Epithelial cell of esophagus (primary cell): ENCODE data around the gene IL1RL1.

Experiments
- DNase-seq: peaks from one replicate; pipeline ENCODE4 v3.0.0; 2010; ENCODE audit warnings: low read depth
- H3K4me3 ChIP-seq: 2 replicates; pipeline ENCODE4 v1.5.1; 2011; ENCODE audit warnings: mild to moderate bottlenecking, low read length, control low read depth
- CTCF ChIP-seq: IDR thresholded peaks from 2 replicates; pipeline ENCODE4 v1.5.1; 2011; ENCODE audit warnings: low read depth, mild to moderate bottlenecking, low read length, control low read depth, inconsistent platforms; ENCODE audit not compliant: insufficient read depth; ENCODE audit errors: missing control alignments

IL1RL1 gene

DNA sequence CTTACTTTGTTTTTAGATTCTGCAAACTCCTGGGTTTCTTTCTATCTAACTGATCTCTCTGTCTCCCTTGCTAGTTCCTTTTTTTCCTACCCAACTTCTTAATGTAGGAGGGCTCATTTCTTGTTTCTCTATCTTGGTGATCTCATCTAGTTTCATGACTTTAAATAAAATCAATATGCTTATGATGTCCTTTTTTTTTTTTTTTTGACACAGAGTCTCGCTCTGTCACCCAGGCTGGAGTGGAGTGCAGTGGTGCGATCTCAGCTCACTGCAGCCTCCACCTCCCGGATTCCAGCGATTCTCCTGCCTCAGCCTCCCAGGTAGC, 42.2 kb upstream of the IL1RL1 start:
- no peak for DNase-seq
- H3K4me3 ChIP-seq, result no peak overlapping the region
- no peak for TF ChIP-seq CTCF

- TF ChIP-seq CTCF, result no peak
- DNase-seq, result no peak
- no peak overlapping the region for H3K4me3 ChIP-seq
Measured at GRCh38 chr2:102271844-102272243, 39.5 kb upstream of the IL1RL1 start.

DNA sequence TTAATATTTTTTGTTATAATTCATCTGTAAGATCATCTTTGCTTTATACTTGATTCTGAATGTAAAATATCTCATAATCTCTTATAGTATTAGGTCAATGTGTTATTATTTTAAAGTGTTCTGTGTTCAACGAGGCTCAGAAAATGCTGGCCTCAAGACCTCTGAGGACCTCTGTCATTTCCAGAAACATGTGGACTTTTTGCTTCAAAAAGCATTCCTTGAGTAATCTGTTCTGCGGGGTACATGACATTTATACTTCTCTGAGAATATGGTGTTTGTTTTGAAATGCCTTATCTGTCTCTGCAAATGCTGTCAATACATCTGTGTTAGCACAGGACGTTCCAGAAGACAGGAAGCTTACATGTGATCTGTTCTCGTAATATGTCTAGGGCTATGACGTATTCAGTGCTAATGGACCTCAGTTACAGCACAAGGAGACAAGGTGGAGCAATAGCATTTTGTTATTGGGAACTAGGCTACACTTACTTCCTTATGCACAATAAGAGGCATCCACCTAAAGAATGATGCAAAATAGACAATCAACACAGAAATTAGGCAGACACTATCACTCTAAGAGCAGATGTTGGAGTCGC, 37.6 kb upstream of the IL1RL1 start:
- no peak for TF ChIP-seq CTCF
- no peak for DNase-seq
- H3K4me3 ChIP-seq, result no peak overlapping the region

DNA sequence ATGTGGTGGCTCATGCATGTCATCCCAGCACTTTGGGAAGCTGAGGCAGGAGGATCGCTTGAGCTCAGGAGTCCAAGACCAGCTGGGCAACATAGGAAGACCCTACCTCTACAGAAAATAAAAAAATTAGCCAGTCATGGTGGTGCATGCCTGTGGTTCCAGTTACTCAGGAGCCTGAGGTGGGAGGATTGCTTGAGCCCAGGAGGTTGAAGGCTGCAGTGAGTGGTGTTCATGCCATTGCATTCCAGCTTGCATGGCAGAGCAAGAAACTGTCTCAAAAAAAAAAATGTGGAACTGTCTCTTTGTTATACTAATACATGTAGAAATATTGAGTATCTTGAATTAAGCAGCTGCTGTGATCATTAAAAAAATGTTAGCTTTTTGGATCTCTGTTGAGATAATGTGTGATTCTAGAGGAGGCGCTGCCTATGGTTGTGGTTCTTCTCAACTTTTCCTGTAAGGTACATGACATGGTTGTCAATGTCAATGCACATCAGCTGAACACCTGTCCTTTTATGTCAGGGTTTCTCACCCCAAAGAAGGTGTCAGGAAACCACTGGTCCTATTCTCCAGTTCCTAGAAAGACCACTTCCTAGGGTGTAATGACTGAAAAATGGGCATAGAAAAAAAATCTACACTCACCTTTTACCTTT, 34.7 kb upstream of the IL1RL1 start:
- no peak for DNase-seq
- no peak for TF ChIP-seq CTCF
- no peak overlapping the region for H3K4me3 ChIP-seq

- no peak for DNase-seq
- TF ChIP-seq CTCF, result no peak
- no peak overlapping the region for H3K4me3 ChIP-seq
Measured at GRCh38 chr2:102277202-102277700, 34.1 kb upstream of the IL1RL1 start.

DNA sequence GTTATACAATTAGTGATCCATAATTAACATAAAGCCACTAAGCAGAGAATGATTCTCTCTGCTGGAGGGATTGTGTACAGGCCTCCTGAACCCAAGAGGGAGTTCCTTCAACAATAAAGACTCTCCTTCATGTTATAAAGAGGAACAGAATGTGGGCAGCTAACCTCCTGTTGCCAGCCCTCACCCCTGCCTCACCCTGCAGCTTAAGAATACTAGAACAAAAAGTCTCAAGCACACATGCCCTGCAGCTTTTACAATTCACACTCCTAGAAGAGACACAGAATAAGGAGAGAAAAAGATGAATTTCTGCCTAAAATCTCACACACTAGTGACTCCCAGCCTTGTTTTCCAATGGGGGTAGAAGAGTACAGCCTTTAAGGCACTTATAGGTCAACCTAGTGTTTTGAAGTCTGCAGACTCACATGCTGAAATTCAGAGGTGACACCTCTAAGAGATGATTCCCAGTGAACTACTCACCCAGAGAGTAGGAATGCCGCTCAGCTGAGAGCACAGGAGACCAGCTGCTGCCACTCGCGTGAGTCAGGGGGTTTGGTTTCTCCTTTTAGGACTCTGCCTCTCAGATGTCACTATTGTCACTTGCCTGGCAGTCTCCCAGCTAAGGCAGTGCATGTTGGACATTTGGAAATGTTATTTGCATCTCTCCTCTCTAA, 32.5 kb upstream of the IL1RL1 start:
- DNase-seq, result no peak
- no peak for TF ChIP-seq CTCF
- no peak overlapping the region for H3K4me3 ChIP-seq
